D341Med (cell line): ENCODE measurements around the gene ACVRL1.

Source experiments
- DNase-seq: peaks from one replicate; pipeline ENCODE4 v3.0.0; 2012; ENCODE audit warnings: low spot score

ACVRL1 gene

DNA sequence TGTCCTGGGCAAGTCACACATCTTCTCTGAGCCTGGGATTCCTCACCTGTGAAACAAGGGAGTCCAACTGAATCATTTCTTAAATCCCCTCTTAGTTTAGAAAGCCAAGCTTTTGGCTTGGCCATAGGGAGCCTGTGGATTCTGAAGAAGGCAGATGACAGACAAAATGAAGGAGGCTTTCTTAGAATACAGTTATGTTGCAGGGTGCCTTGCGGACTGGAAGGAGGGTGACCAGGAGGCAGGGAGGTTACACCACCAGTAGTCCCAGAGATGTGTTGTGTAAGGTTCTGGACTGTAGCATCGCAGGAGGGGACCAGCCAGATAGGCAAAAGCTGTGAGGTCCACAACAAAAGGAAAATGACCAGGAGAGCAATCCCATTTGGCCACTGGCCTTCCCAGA lies 36.0 kb downstream of the ACVRL1 start:
- no peak for DNase-seq

- no peak for DNase-seq
These were observed 37.4 kb downstream of the ACVRL1 start for GRCh38 chr12:51944608-51945233.

DNA sequence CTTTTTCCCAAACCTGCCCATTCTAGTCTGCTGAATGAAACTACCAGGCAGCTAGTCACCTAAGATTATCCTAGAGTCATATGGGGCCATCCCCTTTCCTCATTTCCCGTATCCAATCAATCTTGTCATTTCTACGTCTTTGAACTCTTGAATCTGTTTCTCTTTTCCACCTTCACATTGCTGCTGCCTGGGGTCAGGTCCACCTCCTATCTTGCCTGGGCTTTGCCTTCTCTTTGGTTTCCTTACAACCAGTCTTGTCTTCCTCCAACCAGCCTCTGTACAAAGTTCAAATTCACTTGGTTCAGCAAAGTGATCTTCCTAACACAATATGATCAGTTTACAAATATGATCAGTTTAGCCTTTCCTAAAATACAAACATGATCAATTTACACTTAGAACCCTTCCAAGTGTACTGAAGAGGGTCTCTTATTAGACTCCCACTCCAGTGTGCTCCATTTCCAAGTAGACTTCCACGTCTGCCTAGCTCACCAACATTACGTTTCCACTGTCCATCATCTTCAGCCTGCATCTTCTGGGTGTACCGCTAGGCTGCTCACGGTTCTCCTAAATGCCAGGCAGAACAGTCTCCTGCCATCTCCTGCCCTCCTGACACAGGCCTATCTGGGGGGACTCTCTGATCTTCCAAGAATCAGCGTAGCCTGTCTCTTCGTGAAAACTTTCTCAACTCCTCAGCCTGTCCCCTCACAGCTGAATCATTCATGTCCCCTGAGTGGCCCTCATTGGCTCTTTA lies 40.1 kb downstream of the ACVRL1 start:
- DNase-seq = no peak

- DNase-seq = no peak
These were observed 40.8 kb downstream of the ACVRL1 start for GRCh38 chr12:51948066-51948465.

DNA sequence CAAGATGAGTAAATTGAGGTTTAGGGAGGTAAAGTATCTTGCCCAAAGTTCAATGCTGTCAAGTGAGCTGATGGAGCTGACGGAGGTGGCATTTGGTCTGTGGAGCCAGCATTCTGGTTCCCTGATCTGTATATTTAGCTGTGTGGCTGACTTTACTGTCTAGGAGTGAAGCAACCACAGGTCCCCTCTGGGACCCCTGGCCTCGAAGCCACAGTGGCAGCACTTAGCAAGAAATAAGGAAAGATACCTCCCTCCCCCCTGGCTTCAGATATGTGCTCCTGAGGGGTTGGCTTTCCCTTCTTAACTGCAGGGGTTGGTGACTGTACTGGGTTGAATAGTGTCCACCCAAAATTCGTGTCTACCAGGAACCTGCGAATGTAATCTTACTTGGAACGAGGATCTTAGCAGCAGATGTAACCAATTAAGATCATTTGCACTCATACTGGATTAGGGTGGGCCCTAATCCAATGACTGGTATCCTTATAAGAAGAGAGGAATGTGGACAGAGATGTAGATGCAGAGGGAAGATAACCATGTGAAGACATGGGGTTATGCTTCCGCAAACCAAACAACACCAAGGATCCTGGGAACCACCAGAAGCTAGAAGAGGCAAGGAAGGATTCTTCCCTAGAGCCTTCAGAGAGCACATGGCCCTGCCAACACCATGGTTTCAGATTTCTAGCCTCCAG lies 42.2 kb downstream of the ACVRL1 start:
- peak; percentile 42 for DNase-seq

- DNase-seq = no peak
These were observed 43.4 kb downstream of the ACVRL1 start for GRCh38 chr12:51950682-51951198.

DNA sequence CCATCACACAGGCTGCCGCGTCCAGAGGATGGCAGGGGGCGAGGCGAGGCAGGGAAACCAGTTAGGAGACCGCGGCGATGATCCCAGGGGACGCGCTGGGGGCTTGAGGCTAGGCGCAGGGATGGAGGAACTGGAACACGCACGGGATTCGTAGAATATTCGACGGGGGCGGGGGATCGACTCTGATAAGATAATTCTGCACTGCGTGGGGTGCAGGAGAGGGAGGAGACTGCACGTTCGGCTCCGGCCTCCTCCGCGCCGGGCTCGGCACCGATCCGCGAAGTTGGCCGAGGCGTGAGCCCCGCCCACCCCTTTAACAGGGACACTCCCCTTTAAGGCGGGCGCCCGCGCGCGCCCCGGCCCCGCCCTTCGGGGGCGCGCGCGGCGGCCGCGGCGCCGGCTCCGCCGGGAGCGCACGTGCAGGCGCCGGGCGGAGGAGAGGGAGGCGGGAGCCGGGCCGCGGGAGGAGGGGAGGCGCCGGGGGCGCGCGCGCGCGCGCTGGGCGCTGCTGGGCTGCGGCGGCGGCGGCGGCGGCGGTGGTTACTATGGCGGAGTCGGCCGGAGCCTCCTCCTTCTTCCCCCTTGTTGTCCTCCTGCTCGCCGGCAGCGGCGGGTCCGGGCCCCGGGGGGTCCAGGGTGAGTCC lies 44.0 kb downstream of the ACVRL1 start, which contains the start of gene ACVR1B:
TSS of gene ACVR1B (plus strand) at position 501 of the 644 bp plus-strand sequence. CDS start at position 546, 45 bp downstream.
- peak; percentile 95 for DNase-seq

DNA sequence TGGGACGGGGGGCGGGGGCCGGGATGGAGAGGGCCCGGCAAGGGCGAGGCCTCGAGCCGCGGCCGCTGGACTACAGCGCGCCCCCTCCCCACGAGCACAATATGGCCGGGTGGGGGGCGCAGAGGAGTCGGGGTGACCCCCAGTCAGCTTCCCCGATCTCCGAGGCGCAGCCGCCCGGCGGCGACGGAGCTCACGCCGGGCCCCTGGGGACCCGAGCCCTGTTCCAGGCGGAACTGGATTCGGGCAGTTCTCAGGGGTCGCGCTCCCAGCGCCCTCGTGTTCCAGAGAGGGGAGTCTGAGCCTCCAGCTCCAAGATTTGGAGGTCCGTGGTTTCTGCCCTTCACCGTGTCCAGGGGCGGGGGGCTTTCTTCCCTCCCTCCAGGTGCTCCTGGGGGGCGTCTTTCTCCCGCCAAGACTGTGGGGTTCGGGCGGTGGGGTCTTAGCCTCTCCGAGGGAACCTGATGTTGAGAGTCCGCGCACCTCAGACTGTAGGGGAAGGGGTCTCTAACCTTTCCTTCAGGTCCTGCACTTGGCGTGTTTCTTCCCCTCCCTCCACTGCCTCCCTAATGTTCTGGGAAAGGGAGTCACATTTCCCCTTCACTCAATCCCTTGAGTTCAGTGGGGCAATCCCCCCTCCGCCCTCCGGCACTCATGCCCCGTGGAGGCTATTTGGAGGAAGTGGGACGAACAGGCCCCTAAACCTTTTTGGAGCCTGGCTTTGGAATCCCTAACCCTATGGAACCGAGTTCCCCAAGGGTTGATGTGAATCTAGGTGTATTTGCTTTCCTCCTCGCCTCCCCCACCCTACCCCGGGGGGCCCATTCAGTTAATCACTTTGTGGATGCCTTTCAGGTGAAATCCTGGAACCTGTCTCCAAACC lies 44.8 kb downstream of the ACVRL1 start:
- DNase-seq = peak; percentile 76

DNA sequence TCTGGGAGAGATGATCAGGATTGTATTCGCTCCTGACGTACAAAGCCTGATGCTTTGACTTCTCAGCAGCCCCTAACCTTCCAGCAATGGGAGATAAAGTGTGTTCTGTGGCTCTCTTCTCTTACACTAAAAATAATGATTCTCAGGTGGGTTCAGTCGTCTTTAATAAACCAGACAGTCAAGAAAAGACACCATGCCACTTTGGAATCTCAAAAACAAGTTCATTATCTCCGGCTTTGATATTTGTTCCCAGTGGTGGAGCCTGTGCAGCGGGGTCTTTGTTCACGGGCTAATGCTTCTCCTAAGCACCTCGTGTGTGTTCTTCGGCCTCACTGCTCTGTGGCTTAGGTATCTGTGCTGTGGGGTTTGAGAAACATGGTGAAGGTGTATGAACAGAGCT lies 45.8 kb downstream of the ACVRL1 start:
- DNase-seq = no peak

GRCh38 chr12:51953864-51954263 lies 46.6 kb downstream of the ACVRL1 start:
- DNase-seq = no peak

- no peak for DNase-seq
These were observed 47.5 kb downstream of the ACVRL1 start for GRCh38 chr12:51954561-51955361.

DNA sequence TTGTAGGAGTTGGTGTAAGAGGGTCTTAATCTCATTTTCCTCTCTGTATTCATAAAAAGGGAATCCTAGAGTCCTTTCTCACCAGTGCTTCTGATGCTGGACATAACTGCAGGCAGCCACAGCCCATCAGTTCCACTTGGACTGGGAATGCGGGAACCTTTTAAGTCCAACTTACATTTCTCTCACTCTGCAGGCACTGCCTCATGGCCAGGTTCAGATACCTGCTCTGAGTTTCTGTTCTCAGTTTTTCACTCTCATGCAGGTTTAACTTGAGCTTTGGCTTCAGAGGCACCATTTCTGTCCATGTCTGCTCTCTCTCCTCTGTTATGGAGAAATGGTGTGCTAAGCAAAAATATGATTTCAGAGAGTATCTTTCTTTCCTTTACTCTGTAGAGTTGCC lies 48.4 kb downstream of the ACVRL1 start:
- DNase-seq = no peak

GRCh38 chr12:51958542-51958941 lies 51.2 kb downstream of the ACVRL1 start:
- DNase-seq = no peak

DNA sequence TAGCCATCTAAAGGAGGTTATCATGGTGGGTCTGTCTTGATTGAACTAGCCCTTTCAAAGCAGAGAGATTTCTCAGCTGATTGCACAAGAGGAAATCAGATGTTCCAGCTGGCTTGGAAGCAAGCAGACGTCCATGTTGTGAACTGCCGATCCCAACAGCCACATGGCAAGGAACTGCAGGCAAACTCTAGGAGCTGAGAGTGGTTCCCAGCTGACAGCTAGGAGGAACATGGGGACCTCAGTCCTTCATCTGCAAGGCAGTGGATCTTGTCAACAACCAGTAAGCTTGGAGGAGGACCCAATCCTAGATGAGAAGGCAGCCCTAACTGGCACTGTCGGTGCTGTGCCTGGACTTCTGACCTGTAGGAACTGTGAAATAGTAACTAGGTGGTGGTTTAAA lies 51.9 kb downstream of the ACVRL1 start:
- no peak for DNase-seq

DNA sequence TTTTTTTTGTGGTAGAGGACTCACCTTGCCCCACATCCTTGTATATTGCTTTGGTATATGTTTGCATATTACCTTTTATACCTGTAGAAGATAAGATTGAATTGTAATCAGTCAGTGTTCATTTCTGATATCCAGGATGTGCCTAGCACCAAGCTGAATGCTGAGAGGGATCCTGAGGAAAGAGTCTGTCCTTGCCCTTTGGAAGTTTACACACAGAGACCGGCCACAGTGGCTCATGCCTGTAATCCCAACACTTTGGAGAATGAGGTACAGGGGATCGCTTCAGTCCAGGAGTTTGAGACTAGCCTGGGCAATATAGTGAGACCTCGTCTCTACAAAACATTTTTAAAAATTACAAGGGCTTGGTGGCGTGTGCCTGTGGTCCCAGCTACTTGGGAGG lies 52.6 kb downstream of the ACVRL1 start:
- DNase-seq = no peak

GRCh38 chr12:51960488-51960887 lies 53.2 kb downstream of the ACVRL1 start:
- DNase-seq = no peak

GRCh38 chr12:51960890-51961289 lies 53.6 kb downstream of the ACVRL1 start:
- no peak for DNase-seq

DNA sequence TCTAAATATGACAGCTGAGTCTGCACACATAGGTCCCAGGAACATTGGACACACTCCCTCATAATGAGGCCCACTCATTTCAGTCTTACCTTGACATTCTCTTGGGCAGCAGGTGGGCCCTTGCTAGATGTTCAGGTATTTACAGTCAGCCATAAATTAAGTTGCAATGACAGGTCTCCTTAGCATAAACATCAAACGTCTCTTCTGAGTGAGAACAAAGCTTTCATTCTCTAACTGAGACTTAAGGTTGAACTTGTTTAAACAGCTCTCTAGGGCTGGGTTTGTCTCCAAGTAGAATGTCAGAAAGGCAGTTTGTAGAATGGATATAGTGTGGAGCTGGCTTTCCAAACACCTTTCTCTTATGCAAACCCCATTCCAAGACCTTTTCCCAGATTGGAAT lies 54.5 kb downstream of the ACVRL1 start:
- DNase-seq = no peak

DNA sequence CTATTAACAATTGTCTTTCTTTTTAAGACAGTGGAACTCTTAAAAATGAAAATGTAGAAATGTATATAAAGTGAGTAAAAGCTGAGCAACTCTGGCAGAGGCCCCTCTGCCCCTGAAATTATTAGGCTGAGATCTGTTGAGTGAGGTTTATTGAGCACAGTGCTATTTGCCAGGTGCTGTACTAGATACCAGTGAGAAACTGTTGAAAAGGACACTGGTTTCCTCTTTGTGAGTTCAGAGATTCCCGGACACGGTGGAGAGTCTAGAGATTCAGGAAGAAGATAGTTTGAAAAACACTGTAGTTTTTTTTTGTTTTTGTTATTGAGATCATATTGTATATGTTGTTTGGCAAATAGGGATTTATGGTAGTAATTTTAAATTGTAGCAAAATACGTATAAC lies 55.4 kb downstream of the ACVRL1 start:
- no peak for DNase-seq

DNA sequence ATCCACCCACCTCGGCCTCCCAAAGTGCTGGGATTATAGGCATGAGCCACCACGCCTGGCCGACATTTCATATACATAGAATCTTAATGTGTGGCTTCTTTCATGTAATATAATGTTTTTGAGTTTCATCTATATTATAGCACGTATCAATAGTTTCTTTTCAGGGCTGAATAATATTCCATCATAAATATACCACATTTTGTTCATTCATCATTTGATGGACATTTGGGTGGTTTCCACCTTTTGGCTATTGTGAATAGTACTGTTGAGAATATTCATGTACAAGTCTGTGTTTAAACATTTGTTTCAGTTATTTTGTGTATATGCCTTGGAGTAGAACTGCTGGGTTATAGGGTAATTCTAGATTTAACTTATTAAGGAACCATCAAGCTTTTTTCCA lies 56.2 kb downstream of the ACVRL1 start:
- DNase-seq = no peak

GRCh38 chr12:51969643-51970042 lies 62.3 kb downstream of the ACVRL1 start:
- DNase-seq = no peak
